ENCODE measurements around the gene IFI35.
"Not testable (repeated sequence)": the region's sequence is repeated elsewhere in the genome, so short reads cannot be mapped to it uniquely, and the experiment has no call there.

Gene IFI35

GRCh38 chr17:42997984-42998938 is 8.3 kb upstream of the IFI35 start, which contains the start of gene RPL27:
RPL27 (plus strand) TSS chr17:42998419; CDS start chr17:42998751, 332 bp downstream.
- peak; percentile 91 to 95 for DNase-seq (ENCODE audit: low read depth in 2 of 2)

GRCh38 chr17:42999003-42999525 is 7.5 kb upstream of the IFI35 start:
- no peak for DNase-seq (ENCODE audit: low read depth in 2 of 2)

DNA sequence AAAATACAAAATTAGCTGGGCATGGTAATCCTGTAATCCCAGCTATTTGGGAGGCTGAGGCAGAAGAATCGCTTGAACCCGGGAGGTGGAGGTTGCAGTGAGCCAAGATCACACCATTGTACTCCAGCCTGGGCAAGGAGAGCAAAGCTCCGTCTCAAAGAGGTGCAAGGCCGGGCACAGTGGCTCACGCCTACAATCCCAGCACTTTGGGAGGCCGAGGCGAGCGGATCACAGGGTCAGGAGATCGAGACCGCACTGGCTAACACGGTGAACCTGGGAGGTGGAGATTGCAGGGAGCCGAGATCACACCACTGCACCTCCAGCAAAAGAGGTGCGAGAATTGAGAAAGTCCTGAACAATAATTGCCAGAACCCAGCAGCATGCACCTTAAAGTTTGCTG is 5.7 kb upstream of the IFI35 start:
- DNase-seq (ENCODE audit: low read depth in 2 of 2): not testable (repeated sequence)

DNA sequence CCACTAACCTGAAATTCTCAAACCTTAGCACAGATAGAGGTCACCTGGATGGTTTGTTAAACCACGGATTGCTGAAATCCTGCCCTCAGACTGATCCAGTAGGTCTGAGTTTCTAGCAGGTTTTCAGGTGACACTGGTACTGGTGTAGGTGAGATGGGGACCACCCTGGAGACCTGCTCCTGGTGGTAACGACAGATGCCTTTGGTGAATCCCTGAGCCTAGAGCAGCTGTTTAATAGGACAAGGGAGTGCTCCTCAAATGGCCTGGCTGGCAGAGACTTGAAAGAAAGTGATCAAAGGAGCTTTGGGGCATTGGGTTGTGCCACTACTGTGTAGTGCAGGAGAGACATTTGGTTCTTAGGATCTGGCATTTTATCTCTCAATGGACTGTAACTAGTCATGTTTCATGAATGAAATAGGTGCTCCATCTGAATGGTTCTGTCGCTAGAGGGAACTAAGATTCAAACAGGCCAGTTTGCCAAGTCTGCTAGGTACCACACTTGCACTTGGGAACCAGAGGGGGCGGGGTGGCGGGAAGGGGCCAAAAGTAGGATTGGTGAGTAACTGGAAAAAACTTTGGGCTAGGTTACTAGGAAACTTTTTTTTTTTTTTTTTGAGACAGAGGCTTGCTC is 2.9 kb upstream of the IFI35 start:
- no peak for DNase-seq (ENCODE audit: low read depth in 2 of 2)

DNA sequence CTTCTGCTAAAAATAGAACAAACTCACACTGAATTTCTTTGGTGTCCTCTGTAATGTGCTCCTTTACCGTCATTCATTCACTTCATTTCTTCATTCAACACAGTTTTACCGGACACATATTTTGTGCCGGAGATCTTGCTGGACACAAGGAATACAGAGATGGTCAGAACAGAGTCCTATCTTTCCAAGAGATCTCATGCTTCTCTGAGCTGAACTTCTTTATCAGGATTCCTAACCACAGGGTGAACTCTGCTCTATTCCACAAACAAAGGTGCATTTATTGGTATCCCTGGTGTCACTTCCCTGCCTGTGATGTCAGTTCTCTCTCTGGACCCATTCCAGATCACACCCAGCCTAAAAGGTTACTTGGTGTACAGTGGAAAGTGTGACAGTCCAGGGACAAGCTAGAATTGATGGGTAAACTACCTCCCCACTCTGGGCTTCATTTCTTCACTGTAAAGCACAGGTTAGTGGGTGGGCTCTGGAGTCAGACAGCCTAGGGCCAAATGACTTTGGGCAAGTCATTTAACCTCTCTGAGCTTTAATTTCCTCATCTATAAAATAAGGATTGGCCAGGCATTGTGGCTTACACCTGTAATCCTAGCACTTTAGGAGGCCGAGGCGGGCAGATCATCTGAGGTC is 4.2 kb downstream of the IFI35 start:
- DNase-seq (ENCODE audit: low read depth in 2 of 2): no peak

- DNase-seq (ENCODE audit: low read depth in 2 of 2): no peak
Measured at GRCh38 chr17:43011728-43012472, 5.3 kb downstream of the IFI35 start.

GRCh38 chr17:43013296-43013695 is 6.7 kb downstream of the IFI35 start:
- no peak for DNase-seq (ENCODE audit: low read depth in 2 of 2)

GRCh38 chr17:43014020-43014648 is 7.5 kb downstream of the IFI35 start:
- DNase-seq (ENCODE audit: low read depth in 2 of 2): no peak

DNA sequence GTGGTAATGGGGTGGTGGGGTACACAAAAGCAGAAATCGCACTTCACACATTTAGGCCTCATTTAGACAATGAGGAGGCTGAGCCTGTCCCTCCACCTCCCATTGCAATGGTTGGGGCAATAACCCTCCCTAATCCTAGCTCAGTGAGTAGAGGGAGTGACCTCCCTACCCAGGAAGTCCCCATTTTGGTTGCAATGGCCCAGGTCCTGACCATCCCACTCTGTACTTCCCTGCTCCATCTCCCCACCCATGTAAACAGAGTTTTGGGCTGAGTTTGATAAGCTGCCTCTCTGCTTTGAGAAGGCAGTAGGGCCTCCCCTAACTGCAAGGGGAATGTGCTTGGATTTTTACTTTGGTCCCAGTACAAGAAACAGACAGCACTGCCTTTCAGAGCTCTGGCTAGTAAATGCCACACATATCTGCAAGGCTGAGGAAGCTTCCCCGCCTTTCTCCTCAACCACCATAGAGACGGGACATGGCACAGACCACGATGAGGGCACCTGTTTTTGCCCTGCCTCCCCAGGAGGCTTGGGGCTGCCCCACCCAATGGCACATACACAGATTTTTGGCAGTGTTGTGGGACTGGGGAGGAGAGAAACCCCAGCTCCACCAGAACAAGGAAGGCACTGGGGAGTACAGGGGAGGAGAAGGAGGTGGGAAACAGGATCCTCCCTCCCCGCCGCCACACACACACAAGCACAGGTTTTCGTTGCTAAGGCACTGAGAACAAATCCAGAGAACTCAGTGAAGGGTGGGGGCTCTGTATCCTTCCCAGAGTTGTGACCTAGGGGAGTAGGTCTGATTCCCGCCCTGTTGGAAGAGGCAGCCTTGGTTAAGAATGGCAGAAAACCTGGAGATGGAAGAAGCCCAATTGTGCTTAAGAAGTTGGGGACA is 8.3 kb downstream of the IFI35 start:
- DNase-seq (ENCODE audit: low read depth in 2 of 2): no peak

DNA sequence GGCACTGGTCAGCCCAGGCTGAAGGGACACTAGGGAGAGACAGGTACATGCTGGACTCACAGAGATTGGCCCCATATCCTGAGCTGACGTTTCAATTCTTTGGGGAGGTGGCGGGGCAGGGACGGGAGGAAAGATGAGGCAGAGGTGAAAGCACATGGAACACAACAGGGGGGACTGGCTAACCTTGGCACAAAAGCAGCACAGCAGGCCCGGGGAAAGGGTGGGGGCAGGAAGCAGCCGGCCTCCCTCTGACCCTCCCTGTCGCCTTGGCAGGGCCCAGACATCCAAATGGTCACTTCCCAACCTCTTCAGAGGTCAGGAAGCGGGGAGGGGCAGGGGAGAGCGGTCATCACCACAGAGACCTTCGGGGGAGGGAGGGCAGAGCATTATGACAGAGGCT is 9.0 kb downstream of the IFI35 start:
- no peak for DNase-seq (ENCODE audit: low read depth in 2 of 2)

- no peak for DNase-seq (ENCODE audit: low read depth in 2 of 2)
Measured at GRCh38 chr17:43016216-43016615, 9.6 kb downstream of the IFI35 start.

GRCh38 chr17:43018008-43018853 is 11.6 kb downstream of the IFI35 start:
- DNase-seq (ENCODE audit: low read depth in 2 of 2): no peak

GRCh38 chr17:43018932-43019331 is 12.3 kb downstream of the IFI35 start:
- DNase-seq (ENCODE audit: low read depth in 2 of 2): no peak

DNA sequence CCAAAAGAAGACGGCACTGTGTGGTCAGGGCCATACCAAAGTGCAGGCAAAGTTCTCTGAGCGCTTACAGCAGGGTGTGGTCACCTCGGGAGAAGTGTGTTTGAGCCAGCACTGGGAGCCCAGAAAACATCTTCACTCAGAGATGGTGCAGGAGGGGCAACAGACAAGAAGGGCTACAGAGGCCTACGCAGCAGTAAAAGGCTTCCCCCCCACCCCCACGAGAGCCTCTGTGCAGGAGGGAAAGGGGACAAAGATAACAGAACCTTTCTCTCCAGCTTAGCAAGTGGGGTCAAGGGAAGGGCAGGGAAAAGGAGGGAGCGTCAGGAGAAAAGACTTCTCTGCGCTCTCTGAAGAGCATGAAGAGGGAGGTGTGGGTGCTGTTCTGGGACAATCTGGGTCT is 12.8 kb downstream of the IFI35 start:
- DNase-seq (ENCODE audit: low read depth in 2 of 2): no peak

GRCh38 chr17:43020030-43020621 is 13.5 kb downstream of the IFI35 start:
- DNase-seq (ENCODE audit: low read depth in 2 of 2): no peak

DNA sequence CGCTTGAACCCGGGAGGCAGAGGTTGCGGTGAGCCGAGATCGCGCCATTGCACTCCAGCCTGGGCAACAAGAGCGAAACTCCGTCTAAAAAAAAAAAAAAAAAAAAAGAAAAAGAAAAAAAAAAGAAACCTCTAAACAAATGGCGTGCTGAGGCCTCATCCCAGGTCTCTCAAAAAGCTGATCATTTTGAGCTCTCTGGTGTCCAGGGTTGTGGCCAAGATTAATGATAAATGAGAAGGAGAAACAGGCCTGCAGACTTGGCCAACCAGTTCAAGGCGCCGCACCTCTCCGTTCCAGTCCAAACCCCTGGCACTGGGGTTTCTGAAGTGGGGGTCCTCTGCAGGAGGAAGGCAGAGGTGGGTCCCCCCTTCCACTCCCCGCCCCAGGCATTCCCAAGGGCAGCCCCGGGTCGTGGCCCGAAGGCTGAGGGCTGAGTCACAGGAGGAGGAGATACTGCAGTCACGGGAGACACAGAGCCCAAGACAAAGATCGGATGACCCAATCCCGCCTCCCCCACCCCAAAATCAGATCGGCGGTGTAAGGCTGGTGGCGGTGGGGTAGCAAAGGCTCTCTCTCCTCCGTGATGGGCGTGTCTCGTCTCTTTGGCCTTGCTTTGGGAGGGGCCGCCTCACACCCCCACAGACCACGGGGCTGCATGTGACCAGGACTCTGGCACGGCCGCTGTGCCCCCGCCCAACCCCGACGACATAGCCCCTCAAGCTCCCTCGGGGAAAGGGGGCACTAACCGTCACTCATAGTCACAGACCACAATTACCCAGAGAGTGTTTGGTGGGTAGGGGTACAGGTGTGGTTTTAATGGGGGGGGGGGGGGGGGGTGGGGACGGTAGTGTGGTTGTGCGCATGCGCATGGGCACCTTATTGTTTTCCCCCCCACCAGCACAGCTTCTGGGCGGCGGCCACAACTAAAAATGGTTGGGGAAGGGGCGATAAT is 14.5 kb downstream of the IFI35 start:
- DNase-seq (ENCODE audit: low read depth in 2 of 2): no peak

DNA sequence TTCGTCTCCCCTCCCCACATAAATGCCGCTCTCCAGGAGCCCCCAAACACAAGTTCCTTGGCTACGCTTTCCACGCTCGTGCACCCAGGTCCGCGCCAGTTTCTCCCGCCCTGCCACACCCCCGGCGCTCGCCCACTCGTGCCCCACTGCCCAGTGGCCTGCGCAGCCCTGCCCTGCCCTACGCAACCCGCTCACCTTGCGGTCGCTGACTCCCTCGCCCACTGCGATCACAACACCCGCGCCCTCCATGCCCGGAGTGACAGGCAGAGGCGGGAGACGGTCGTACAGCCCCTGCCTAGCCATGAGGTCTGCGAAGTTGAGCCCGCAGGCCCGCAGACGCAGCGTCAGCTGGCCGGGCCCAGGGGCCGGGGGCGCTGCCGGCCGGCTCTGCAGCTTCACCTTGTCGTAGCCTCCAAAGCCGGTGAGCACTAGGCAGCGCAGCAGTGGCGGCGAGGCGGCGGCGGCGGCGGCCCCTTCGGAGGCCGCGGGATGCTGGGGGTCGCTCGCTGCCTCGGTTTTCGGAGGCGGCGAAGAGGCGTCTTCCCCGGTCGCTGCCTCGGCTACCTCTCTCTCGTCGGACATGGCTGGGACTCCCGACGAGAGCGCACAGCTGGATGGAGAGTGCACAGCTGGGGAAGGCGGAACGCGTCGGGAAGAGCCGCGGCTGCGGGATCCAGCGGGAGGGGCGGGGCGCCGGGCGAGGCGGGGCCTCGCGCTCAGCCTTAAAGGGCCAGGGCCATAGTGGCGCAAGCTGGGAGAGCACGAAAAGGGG is 15.3 kb downstream of the IFI35 start, which contains the start of gene VAT1:
TSS of gene VAT1 (minus strand) at position 645 of the 772 bp plus-strand sequence. CDS start at position 582, 63 bp downstream.
- DNase-seq (ENCODE audit: low read depth in 2 of 2): peak in 1 of 2 donors; percentile 50

Data from stimulated activated CD8-positive, alpha-beta memory T cell treated with anti-CD3 and anti-CD28 coated beads, Interleukin-15, amount 100 ng/mL, for 48 hours (primary cell).